Measurements from ENCODE around the gene FOXI2. TPM values are rescaled to one million over a fixed set of nuclear protein-coding genes. Genes with fewer than 3 reads are reported as not detected.

Gene FOXI2
- polyA plus RNA-seq (2013, experiment 1 of 2), result not detected
- not detected for polyA plus RNA-seq (2013, experiment 2 of 2)

GRCh38 chr10:127736915-127737562 lies at the start of gene FOXI2:
FOXI2 (plus strand) TSS chr10:127737185; CDS start chr10:127737274, 89 bp downstream.
- Histone ChIP-seq H3K9ac (ENCODE audit: low read length) (no peak within 1 kb of the TSS), H3K4me2 (ENCODE audit: low read length, poor library complexity, severe bottlenecking) (no peak within 1 kb of the TSS), H2BK5ac (ENCODE audit: low read depth, low read length, poor library complexity, severe bottlenecking) (no peak within 1 kb of the TSS), H3K18ac (ENCODE audit: low read depth in 1 of 2, low read length in 2 of 2) (no peak within 1 kb of the TSS), H2AK5ac (ENCODE audit: low read length, severe bottlenecking) (no peak within 1 kb of the TSS), H3K4me1 (ENCODE audit: control insufficient read depth, insufficient read depth, low read depth, low read length) (peaks cover 15% of the 10 kb centered on the region), H4K91ac (ENCODE audit: low read length) (no peak within 1 kb of the TSS), H3K79me1 (replicated peaks; ENCODE audit: low read length, poor library complexity, severe bottlenecking) (no peaks in the 10 kb centered on the region), H2BK12ac (ENCODE audit: low read length in 2 of 2) (no peak within 1 kb of the TSS), H3K4me3 (ENCODE audit: insufficient read depth in 1 of 2, low read depth in 1 of 2, low read length in 2 of 2) (no peak within 1 kb of the TSS), H3K4ac (ENCODE audit: low read depth in 1 of 2, low read length in 2 of 2) (no peak within 1 kb of the TSS), H2BK15ac (ENCODE audit: low read depth, poor library complexity, severe bottlenecking) (no peak within 1 kb of the TSS), H3K9me3 (ENCODE audit: control insufficient read depth, low read length) (no peaks in the 10 kb centered on the region), H3K27ac (ENCODE audit: low read length, poor library complexity, severe bottlenecking) (no peak within 1 kb of the TSS), H3K14ac (ENCODE audit: low read length in 2 of 2) (no peak within 1 kb of the TSS), H2BK120ac (ENCODE audit: low read depth, low read length) (no peak within 1 kb of the TSS), H4K8ac (ENCODE audit: low read length) (no peak within 1 kb of the TSS), H2AFZ (ENCODE audit: low read depth, low read length) (no peak within 1 kb of the TSS), H3K23ac (ENCODE audit: low read length in 2 of 2) (no peak within 1 kb of the TSS), H3K36me3 (ENCODE audit: control insufficient read depth in 1 of 2, insufficient read depth in 2 of 2, low read depth in 1 of 2, low read length in 2 of 2) (no peaks in the 10 kb centered on the region), H3K27me3 (ENCODE audit: control insufficient read depth in 1 of 2, insufficient read depth in 1 of 2, low read length in 2 of 2) (peaks cover 74 to 81% of the 10 kb centered on the region in 2 experiments)
- 1% methylated on average over 65 of the region's 66 CpGs for WGBS
- no peak for DNase-seq

GRCh38 chr10:127687548-127687947 lies 49.4 kb upstream of the FOXI2 start:
- DNase-seq, result no peak
- Histone ChIP-seq H3K9ac (ENCODE audit: low read length) (no peak overlapping the region), H3K36me3 (ENCODE audit: control insufficient read depth in 1 of 2, insufficient read depth in 2 of 2, low read depth in 1 of 2, low read length in 2 of 2) (no peaks in the 10 kb centered on the region), H3K14ac (ENCODE audit: low read length in 2 of 2) (no peak overlapping the region), H3K4me3 (ENCODE audit: insufficient read depth in 1 of 2, low read depth in 1 of 2, low read length in 2 of 2) (no peak overlapping the region), H4K8ac (ENCODE audit: low read length) (no peak overlapping the region), H2BK12ac (ENCODE audit: low read length in 2 of 2) (no peak overlapping the region), H2AK5ac (ENCODE audit: low read length, severe bottlenecking) (no peak overlapping the region), H3K18ac (ENCODE audit: low read depth in 1 of 2, low read length in 2 of 2) (no peak overlapping the region), H3K27me3 (ENCODE audit: control insufficient read depth in 1 of 2, insufficient read depth in 1 of 2, low read length in 2 of 2) (no peaks in the 10 kb centered on the region), H3K9me3 (ENCODE audit: control insufficient read depth, low read length) (no peaks in the 10 kb centered on the region), H3K27ac (ENCODE audit: low read length, poor library complexity, severe bottlenecking) (no peak overlapping the region), H3K4me1 (ENCODE audit: control insufficient read depth, insufficient read depth, low read depth, low read length) (no peaks in the 10 kb centered on the region), H2BK5ac (ENCODE audit: low read depth, low read length, poor library complexity, severe bottlenecking) (no peak overlapping the region), H3K4ac (ENCODE audit: low read depth in 1 of 2, low read length in 2 of 2) (no peak overlapping the region), H4K91ac (ENCODE audit: low read length) (no peak overlapping the region), H3K23ac (ENCODE audit: low read length in 2 of 2) (no peak overlapping the region), H3K4me2 (ENCODE audit: low read length, poor library complexity, severe bottlenecking) (no peak overlapping the region), H2BK15ac (ENCODE audit: low read depth, poor library complexity, severe bottlenecking) (no peak overlapping the region), H2BK120ac (ENCODE audit: low read depth, low read length) (no peak overlapping the region), H3K79me1 (replicated peaks; ENCODE audit: low read length, poor library complexity, severe bottlenecking) (no peaks in the 10 kb centered on the region), H2AFZ (ENCODE audit: low read depth, low read length) (no peak overlapping the region)
- WGBS, result 79% methylated on average over 6 of the region's 6 CpGs

GRCh38 chr10:127690176-127690835 lies 46.7 kb upstream of the FOXI2 start:
- no peak overlapping the region for H2BK12ac ChIP-seq (ENCODE audit: low read length in 2 of 2)
- H2BK5ac ChIP-seq (ENCODE audit: low read depth, low read length, poor library complexity, severe bottlenecking), result no peak overlapping the region
- no peak overlapping the region for H3K9ac ChIP-seq (ENCODE audit: low read length)
- H2BK15ac ChIP-seq (ENCODE audit: low read depth, poor library complexity, severe bottlenecking), result no peak overlapping the region
- no peaks in the 10 kb centered on the region for H3K79me1 ChIP-seq (replicated peaks; ENCODE audit: low read length, poor library complexity, severe bottlenecking)
- H3K36me3 ChIP-seq (ENCODE audit: control insufficient read depth in 1 of 2, insufficient read depth in 2 of 2, low read depth in 1 of 2, low read length in 2 of 2), result no peaks in the 10 kb centered on the region
- H4K8ac ChIP-seq (ENCODE audit: low read length), result no peak overlapping the region
- no peak overlapping the region for H3K14ac ChIP-seq (ENCODE audit: low read length in 2 of 2)
- no peak overlapping the region for H3K4me2 ChIP-seq (ENCODE audit: low read length, poor library complexity, severe bottlenecking)
- H2AFZ ChIP-seq (ENCODE audit: low read depth, low read length), result no peak overlapping the region
- 63% methylated on average over 2 of the region's 2 CpGs for WGBS
- no peak for DNase-seq
- H3K18ac ChIP-seq (ENCODE audit: low read depth in 1 of 2, low read length in 2 of 2), result no peak overlapping the region
- H3K4ac ChIP-seq (ENCODE audit: low read depth in 1 of 2, low read length in 2 of 2), result no peak overlapping the region
- H3K4me3 ChIP-seq (ENCODE audit: insufficient read depth in 1 of 2, low read depth in 1 of 2, low read length in 2 of 2), result no peak overlapping the region
- H3K4me1 ChIP-seq (ENCODE audit: control insufficient read depth, insufficient read depth, low read depth, low read length), result no peaks in the 10 kb centered on the region
- H3K23ac ChIP-seq (ENCODE audit: low read length in 2 of 2), result no peak overlapping the region
- no peak overlapping the region for H2BK120ac ChIP-seq (ENCODE audit: low read depth, low read length)
- no peak overlapping the region for H2AK5ac ChIP-seq (ENCODE audit: low read length, severe bottlenecking)
- H3K27ac ChIP-seq (ENCODE audit: low read length, poor library complexity, severe bottlenecking), result no peak overlapping the region
- no peaks in the 10 kb centered on the region for H3K27me3 ChIP-seq (ENCODE audit: control insufficient read depth in 1 of 2, insufficient read depth in 1 of 2, low read length in 2 of 2)
- no peaks in the 10 kb centered on the region for H3K9me3 ChIP-seq (ENCODE audit: control insufficient read depth, low read length)
- no peak overlapping the region for H4K91ac ChIP-seq (ENCODE audit: low read length)

GRCh38 chr10:127694580-127695193 lies 42.3 kb upstream of the FOXI2 start:
- WGBS, result 26% methylated on average over 6 of the region's 8 CpGs
- Histone ChIP-seq H2BK15ac (ENCODE audit: low read depth, poor library complexity, severe bottlenecking) (no peak overlapping the region), H3K9ac (ENCODE audit: low read length) (no peak overlapping the region), H3K4me1 (ENCODE audit: control insufficient read depth, insufficient read depth, low read depth, low read length) (no peaks in the 10 kb centered on the region), H3K4me3 (ENCODE audit: insufficient read depth in 1 of 2, low read depth in 1 of 2, low read length in 2 of 2) (no peak overlapping the region), H3K27ac (ENCODE audit: low read length, poor library complexity, severe bottlenecking) (no peak overlapping the region), H2BK5ac (ENCODE audit: low read depth, low read length, poor library complexity, severe bottlenecking) (no peak overlapping the region), H3K79me1 (replicated peaks; ENCODE audit: low read length, poor library complexity, severe bottlenecking) (no peaks in the 10 kb centered on the region), H3K23ac (ENCODE audit: low read length in 2 of 2) (no peak overlapping the region), H4K8ac (ENCODE audit: low read length) (no peak overlapping the region), H3K14ac (ENCODE audit: low read length in 2 of 2) (no peak overlapping the region), H3K9me3 (ENCODE audit: control insufficient read depth, low read length) (no peaks in the 10 kb centered on the region), H2BK12ac (ENCODE audit: low read length in 2 of 2) (no peak overlapping the region), H3K27me3 (ENCODE audit: control insufficient read depth in 1 of 2, insufficient read depth in 1 of 2, low read length in 2 of 2) (no peaks in the 10 kb centered on the region), H2AFZ (ENCODE audit: low read depth, low read length) (no peak overlapping the region), H3K4me2 (ENCODE audit: low read length, poor library complexity, severe bottlenecking) (no peak overlapping the region), H4K91ac (ENCODE audit: low read length) (no peak overlapping the region), H2AK5ac (ENCODE audit: low read length, severe bottlenecking) (no peak overlapping the region), H2BK120ac (ENCODE audit: low read depth, low read length) (no peak overlapping the region), H3K18ac (ENCODE audit: low read depth in 1 of 2, low read length in 2 of 2) (no peak overlapping the region), H3K4ac (ENCODE audit: low read depth in 1 of 2, low read length in 2 of 2) (no peak overlapping the region), H3K36me3 (ENCODE audit: control insufficient read depth in 1 of 2, insufficient read depth in 2 of 2, low read depth in 1 of 2, low read length in 2 of 2) (no peaks in the 10 kb centered on the region)
- no peak for DNase-seq

Data from mesenchymal stem cell (in vitro differentiated cells and primary cell).